ENCODE measurements around the gene NTM.

NTM gene

DNA sequence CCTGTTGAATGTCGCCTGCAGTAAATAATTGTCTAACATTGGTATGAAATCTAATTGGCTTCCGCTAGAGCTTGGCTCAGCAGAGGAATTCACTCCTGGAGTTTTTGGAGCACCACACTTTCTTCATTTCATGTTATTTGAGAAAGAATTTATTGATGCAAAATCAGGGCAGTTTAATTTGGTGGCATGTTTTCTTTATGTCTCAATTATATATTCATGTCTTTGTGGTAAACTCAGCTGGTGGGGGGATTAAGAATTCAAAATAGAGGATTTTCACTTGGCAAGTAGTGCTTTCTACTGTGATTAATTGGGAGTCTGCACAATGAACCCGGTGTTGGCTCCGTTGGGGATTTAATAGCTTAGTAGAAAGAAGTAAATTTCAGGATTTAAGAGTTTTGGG lies 784.4 kb downstream of the NTM start:
- DNase-seq (ENCODE audit: low read depth) = no peak

DNA sequence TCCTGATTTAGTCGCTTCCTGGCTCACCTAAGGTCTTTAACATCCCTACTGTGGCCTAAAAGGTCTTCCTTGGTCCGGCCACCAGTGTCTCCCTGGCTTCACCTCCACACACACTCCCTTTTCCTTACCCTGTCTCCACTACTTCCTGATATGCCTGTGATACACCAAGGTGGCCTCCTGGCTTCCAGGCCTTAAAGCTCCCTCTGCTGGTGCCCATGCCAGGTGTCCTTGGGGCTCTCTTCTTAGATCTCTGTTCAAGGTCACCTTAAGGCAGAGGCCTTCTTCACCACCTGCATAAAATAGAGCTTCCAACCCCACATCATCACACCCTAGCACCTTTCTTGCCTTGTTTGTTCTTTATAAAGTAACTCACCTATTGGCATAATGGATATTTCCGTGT lies 787.7 kb downstream of the NTM start:
- no peak for DNase-seq (ENCODE audit: low read depth)

DNA sequence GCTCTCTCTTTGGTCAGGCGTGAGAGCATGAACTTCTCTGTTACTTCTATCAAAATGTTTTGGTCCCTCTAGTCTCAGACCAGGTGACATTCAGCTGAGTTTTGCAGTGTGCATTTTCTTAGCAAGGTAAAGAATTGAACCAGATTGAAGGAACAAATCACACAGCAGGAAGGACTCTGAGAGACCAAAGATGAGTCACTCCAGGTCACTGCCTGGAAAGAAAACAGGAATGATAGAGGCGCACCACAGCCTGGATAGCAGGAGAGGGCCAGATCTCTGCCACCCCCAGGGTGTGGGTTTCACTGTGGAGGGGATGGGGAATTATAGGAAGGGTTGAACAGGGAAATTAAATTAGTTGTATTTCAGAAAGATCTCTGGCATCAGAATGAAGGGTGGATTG lies 788.3 kb downstream of the NTM start:
- DNase-seq (ENCODE audit: low read depth) = no peak

DNA sequence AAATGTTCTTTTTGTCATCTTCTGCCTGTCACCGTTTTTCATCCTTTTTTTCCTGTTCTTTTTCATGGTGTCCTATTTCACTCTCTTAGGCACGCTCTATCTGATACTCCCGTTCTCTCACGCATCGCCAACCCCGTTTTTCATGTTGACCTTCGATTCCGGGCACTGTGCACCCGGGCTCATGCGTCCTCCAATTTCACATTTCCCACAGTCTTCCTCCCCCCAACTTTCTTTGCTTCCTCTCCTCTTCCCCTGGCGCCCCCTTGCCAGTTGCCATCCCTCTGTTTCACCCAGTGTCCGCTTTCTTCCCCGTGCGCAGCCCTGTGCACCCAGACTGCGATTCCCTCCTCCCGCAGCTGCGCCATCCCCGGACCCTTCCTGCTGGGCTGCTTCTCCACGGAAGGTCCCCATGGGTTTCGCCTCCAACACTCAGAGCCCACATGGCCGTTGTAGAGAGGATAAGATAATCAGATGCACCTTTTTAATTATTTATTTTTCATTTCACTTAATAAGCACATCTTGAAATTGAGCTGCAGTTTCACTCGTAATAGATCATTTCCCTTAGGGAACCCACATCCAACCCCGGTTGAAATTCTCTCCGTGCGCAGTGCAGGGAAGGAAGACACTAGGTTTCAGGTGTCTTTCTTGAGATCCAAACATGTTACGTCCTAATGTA lies 791.1 kb downstream of the NTM start:
- no peak for DNase-seq (ENCODE audit: low read depth)

DNA sequence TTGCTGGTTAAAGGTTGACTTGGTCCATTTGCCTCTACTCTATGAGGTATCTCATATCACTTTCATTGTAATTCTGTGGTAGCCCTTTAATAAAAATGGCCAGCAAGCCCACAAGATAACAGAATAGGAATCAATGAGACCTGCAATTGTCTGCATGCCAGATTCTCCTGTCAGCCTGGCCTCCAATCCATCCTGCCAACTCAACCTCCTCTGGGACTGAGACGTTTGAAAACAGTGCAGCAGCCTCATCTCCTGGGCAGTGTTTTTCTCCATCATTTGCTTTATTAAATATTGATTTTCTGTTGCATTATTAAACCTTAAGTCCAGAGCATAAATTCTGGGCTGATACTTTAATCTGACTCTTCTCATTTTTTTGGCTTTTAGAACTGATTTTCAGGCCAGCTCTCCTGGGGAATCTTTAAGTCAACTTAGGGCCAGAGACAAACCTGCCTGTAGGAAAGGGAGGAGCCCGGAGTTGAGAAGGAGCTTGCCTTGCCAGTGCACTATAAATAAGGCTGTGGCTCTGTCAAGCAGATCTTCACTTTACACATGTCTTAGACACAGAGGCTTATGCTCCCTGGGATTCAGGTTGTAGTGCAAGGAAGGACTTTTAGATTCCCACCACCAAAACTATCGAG lies 798.0 kb downstream of the NTM start:
- DNase-seq (ENCODE audit: low read depth) = no peak

DNA sequence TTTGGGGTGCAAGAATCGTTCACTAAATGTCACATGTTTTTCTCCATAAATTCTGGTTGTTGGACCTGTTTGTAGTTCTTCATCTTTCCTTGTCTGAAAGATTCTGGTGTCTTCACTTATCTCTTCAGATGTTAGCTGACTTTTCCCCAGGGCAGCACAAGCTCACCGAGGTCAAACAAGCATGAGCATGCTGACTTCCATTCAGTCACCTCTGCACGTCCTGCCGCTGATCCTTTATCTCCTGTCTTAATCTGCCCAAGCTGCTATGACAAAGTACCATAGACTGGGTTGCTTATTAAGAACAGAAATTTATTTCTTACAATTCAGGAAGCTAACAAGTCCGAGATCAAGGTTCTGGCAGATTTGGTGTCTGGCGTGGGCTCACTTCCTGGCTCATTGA lies 800.6 kb downstream of the NTM start:
- no peak for DNase-seq (ENCODE audit: low read depth)

DNA sequence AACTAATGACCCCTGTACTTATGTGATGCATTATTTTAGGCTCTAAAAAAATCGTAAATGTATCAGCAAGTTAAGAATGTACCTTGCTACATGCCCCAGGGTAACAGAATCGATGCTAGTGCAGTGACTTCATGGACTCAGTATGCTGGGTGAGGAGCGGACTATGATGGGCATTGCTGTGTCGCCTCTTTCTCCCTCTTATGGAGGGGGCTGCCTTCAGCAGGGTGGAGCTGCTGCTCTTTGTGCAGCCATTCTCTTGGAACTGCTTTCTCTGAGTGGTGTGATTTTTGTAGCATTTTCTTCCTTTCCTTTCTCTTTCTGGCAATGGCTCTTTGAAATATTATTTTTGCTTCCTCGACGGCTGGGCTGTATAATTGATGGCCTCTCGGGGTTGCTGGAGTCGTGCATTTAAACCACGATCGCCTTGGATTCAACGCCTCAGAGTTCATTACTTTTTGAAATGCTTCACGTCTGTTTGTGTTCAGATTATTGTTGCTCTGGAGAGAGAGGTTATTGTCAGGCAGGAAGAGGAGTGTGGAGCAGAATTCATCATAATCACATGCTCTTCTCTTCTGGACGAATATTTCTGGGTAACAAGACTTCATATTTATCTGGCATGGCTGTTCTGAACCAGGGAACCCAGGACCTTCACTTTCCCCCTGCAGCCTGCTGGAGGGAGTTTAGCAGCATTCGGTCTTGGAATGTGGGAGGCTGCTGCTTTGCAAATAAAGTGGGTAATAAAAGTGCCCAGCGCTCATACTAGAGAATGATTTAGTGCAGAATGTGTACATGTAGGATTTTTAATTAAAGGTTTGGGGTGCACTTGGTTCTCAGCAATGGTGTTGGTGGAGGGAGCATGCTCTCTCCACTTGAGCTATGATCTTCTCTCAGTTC lies 804.2 kb downstream of the NTM start:
- no peak for DNase-seq (ENCODE audit: low read depth)

DNA sequence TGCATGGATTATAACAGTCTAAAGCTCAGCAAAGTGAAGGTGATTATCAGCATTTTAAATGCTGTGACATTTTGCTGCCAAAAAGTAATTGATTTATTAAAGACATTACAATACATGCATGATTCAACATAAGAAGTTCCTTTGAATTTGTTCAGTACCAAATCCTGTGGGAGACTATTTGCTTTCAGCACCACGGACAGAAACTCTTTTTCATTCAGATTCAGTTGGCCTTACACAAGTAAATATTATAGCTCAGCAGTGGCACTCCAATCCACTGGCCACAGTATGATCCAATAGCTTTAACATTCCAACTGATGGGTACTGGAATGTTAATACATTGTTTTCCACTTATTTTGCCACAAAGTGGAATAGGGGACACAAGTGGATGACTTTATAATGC lies 806.7 kb downstream of the NTM start:
- DNase-seq (ENCODE audit: low read depth) = no peak

DNA sequence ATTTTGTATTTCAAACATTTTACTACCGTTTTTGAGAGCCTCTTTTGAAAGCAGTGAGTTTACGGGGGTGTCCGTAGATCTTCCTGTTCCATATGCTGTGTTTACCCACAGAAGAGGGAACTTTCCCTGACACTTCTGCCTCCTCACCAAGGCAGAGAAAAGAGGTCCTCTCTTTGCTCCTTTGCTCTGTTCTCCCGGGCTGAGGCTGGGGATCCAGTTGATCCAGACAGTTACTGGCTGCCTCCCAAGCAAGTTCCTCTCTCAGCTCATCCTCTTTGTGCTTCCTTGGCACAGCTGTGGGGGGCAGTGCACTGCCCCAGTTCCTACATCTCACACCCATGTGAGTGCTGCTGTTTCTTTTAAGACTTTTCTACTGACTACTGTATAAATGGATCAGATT lies 813.7 kb downstream of the NTM start:
- DNase-seq (ENCODE audit: low read depth) = no peak

DNA sequence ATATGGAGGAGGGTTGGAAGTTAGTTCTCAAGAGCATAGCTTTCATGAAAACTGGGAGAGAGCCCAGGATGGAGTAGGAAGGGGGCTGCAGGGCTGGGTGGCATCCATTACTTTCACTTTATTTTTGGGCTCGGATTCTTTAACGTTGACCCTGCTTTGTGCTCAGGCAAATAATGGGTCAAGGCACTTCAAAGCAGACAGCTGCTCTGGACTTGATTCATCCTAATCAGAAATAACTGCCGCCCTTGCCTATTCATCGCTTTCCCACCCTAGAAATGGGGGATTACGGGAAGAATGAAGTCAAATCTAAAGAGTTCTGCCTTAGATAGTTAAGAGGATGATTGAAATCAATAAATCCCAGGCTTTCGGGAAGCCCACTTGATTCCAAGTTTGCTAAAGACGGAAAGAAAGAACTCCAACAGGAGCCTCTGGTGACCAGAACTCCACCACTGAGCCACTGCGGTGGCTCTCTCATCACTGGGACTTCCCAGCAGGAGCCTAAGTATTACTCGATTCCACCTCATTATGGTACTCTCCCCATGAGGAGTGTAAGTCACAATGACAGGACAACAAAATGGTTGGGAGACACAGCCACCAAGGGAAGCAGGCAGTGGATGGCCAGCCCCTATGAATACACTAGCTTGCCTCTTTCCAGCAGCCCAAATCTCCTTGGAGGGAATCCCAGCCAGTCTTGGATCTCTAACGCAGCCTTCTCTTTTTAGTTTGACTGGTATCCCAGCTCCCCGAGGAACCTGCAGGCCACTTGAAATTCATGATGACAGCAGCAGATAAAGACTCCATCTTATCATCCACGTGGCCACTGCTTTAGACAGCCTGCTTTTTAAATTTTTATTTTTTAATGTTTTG lies 815.5 kb downstream of the NTM start:
- DNase-seq (ENCODE audit: low read depth) = no peak

DNA sequence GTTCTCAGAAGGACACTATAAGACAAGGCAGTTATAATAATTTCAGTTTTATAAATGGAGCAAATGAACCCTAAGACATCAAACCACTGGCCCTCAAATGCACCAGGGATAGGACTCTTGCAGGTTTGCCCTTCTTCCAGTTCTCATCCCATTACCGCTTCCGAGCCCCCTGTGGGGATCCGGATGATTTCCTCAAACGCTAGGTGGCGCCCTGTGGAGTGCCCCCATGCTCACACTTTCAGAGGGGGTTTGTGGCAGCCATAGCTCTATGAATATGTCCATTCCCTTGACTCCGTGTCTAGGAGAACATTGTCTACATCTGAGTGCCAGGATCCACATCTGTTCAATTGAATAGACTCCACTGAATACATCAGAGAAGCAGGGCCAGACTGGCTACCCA lies 816.3 kb downstream of the NTM start:
- no peak for DNase-seq (ENCODE audit: low read depth)

DNA sequence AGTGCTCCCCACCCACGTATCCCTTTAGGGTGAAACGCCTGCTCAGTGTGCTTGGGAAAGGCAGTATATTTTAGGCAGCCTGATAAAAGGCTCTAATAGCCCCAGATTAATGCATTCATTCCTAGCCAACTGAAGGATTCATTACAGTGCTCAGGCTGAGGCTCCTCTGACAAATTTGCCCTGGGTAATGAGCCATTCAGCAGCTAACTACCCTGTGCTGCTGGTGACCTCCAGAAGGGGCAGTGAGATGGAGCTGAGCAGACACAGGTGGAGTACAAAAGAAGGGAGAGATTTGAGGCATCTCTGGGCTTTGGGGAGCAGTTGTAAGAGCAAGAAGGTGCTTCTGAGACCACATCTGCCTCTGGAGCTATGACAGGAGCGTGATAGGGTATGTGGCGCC lies 817.0 kb downstream of the NTM start:
- DNase-seq (ENCODE audit: low read depth) = no peak

DNA sequence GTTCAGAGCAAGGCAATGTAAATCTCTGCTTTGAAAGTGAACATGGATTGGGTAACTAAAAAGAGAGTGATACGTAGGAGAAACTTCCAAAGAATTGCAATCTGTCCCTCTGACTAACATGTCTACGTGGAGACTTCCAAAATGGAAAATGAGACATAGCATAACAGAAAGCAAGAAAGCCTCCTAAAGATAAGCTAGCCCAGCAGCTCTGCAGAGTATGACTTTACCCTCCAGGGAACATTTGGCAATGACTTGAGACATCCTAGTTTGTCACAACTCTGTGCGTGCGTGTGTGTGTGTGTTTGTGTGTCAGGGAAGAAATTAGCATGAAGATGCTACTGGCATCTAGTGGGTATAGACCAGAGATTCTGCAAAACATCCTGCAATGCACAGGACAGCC lies 817.4 kb downstream of the NTM start:
- no peak for DNase-seq (ENCODE audit: low read depth)

DNA sequence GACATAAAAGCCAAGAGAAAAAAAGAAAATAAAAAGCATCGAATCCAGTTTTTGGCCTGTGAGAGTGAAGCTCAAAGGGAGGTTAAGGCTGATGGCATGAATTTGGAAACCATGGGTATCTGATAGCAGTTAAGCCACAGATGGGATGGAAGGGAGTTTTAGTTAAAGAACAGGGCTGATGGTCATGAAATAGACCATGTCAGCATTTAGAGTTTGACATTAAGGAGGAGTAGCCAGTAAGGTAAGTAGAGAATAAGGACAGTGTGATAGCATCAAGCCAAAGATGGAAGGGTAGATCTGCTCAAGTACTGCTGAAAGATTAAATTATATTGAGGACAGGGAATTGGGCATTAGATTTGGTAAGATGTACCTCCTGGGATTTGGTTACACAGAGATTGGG lies 826.5 kb downstream of the NTM start:
- DNase-seq (ENCODE audit: low read depth) = no peak

DNA sequence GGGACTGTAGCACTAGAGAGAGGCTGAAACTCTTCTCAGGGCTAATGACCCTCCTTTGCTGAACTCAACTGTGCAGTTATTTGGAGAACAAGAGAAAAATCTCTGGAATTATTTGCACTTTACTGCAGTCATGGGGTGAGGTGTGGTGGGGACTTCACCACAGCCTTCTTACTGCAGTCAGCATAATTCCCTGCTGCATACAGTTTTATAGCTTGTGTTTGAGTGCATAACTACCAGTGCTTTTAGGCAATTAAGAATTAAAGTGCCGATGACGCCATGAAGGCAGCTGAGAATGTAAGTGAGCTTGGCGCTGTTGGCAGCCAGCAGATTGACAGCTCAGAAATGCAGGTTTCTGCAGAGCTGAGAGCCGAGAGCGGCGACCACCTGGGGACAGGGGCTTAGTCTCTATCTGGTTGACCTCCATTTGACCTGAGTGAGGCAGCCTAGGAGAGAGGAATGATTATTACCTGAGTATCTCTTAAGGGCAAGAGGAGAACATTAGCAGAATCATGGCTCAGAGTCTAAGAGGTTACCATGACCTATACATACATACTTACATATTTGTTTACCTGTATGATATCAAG lies 830.0 kb downstream of the NTM start:
- no peak for DNase-seq (ENCODE audit: low read depth)

DNA sequence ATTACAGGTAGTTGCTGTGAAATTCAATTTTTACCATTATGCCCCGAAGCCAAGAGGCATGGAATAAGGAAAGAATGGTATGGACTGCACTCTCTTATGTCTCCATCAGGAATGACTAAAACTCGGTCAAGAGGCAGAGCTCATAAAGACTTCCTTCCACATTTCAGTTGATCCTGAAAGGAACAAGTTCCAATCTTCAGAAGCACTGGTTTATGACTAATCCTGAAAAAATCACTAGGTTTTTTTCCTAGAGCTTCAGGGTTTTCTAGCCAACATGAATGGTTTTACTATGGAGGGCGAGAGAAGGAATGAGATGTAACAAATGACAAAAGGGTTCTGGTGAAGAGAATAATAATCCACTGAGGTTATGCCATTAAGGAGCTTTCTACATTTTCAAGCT lies 832.2 kb downstream of the NTM start:
- no peak for DNase-seq (ENCODE audit: low read depth)

DNA sequence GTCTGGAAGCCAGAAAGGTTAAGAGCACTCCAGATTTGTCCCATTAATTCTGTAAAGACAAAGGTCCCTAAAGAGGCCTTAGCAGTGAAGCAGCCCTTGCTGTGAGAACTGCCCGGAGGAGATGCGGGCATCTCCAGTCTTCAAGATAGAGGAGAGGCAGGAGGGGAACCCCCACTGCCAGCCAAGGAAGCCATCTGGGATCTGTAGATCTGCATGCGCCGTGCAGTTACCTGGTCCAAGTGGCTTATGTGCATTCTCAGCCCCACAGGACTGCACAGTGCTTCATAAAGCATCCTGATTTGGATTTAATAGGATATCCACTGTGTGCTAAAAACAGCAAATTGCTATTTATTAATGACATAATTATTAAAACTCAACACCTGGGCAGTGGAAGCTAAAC lies 834.6 kb downstream of the NTM start:
- DNase-seq (ENCODE audit: low read depth) = no peak

DNA sequence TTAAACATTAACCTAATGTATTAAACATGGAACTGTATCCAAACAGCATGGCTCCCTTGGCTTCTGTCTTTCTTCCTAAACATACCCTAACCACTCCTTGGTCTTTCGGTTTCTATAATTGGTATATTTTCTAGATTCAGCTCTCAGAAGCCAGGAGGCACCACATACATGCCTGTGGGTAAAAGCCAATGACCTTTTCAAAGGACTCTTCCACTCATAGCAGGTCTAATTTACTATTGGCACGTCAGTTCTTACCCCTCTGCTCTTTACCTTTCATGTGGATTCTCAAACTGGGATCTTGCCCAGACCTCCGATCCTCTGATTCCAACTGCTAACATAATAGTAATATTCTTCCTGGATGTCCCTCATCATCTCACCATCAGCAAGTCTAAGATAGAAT lies 835.1 kb downstream of the NTM start:
- DNase-seq (ENCODE audit: low read depth) = no peak

DNA sequence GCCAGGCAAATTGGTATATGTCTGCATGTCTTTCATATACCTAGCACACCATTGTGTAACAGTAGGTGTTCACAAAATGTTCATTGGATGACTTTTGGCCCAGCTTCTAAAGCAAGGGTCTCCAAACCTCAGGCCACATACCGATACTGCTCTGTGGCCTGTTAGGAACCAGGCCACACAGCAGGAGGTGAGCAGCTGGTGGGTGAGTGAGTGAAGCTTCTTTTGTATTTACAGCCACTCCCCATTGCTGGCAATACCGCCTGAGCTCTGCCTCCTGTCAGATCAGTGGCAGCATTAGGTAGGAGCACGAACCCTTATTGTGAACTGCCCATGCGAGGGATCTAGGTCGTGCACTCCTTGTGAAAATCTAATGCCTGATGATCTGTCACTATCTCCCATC lies 836.6 kb downstream of the NTM start:
- DNase-seq (ENCODE audit: low read depth) = no peak

DNA sequence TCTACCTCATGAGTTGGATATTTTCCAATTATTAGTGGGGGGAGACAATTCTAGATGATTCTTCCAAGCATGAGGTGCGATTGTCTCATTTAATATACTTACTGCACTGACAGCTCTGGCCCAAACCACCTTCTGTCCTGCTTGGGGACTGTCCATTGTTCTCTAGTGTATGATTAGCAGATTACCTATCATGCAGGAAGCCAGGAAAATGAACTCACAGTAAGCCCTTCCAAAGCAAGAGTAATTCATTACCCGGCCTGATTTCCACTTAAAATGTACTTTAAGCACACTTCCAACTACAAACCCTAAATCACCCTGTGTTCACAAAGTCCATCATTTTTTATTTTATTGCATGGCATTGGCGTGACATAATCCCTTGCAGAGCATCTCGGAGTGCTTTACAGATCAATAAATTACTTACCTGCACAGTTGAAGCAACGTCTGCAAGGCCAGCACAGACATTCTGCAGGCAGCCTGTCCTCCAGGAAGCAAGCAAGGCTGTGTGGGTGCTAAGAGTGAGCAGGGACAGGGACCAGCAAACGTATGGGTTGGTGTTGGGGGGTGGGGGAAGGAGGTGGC lies 838.2 kb downstream of the NTM start:
- no peak for DNase-seq (ENCODE audit: low read depth)

DNA sequence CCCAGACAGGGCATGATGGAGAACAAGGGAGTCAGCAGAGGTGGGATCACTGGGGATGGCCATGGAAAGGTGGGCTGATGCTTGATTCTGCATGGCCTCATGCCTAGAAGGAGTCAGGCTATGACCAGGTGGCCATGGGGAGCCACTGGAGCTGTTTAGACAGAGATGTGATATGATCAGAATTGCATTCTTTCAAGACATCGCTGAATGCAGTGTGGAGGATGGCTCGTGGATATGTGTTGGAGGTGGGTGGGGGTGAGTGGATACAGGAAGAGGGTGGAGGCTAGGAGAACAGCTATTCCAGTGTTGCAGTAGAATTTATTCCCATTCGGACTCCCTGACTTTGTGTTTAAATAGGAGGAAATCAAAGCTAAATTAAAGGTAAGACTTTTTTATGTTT lies 841.1 kb downstream of the NTM start:
- DNase-seq (ENCODE audit: low read depth) = no peak

DNA sequence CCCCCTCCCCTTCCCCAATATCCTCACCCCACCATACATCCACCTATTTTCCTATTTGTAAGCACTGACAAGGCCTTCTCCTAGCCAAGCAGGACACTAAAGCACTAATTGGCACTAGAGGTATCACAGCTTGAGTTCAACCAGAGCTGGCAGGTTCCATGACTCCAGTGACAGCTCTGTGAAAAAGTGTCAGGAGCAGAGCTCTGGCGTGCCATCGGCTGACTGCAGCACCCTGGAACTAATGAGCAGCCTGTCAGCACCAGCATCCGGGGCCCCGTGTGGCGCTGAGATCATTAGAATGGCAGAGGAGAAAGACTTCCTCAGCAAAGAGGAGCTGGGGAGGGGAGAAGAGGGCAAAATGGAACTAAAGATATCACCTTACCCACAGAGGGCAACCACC lies 847.4 kb downstream of the NTM start:
- no peak for DNase-seq (ENCODE audit: low read depth)

All from stimulated activated CD8-positive, alpha-beta memory T cell treated with anti-CD3 and anti-CD28 coated beads, Interleukin-15, amount 100 ng/mL, for 24 hours (primary cell).